Right ventricle myocardium superior (tissue), 1 donor: ENCODE results near the gene OR2F1. TPM values are rescaled to one million over a fixed set of nuclear protein-coding genes. Genes with fewer than 3 reads are reported as not detected.

Experiments
- ATAC-seq: fragments of 200-7000 bp; cut with Tn5 transposase; one replicate; pipeline ENCODE4 v1.9.1; 2020; ENCODE audit warnings: mild to moderate bottlenecking; ENCODE audit not compliant: poor library complexity
- DNase-seq: peaks from one replicate; pipeline ENCODE4 v3.0.0-alpha.2; 2020
- intact Hi-C: fragments of 100-400 bp; cut with DNase I; formaldehyde crosslinking; loops from one replicate; pipeline ENCODE4 v1.11.2; 2022
- total RNA-seq: library from RNA; stranded (reverse); fragmentation: NEBNext Ultra II Directional; extraction: Animal tissue kit (Norgen Biotek cat#: 25700); gene quantifications from one replicate; pipeline ENCODE4 v1.2.1, GENCODE V29; 2021
- donor health status: DM: no; HTN: yes; CAD: no; lungs with severe emphysema.

The OR2F1 gene
- total RNA-seq, 1 donor from 2014 or later: not detected

DNA sequence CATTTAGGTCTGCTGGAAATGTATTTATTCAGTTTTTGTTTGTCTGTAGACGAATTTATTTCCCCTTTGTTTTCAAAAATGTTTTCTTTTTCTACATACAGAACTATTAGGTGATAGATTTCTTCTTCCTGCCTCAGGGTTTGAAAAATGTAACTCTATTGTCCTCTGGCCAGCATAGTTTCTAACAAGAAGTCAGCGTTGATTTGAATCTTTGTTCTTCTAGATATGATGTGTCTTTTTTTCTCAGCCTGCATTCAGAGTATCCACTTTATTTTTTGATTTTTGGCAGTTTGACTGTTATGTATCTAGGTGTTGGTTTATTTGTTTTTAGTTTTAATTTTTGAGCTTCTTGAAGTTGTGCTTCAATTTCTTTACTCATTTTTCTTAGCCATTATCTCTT is 7.5 kb upstream of the OR2F1 start:
- DNase-seq (no peak), ATAC-seq (no peak)
- intact Hi-C loops: no loop called here

DNA sequence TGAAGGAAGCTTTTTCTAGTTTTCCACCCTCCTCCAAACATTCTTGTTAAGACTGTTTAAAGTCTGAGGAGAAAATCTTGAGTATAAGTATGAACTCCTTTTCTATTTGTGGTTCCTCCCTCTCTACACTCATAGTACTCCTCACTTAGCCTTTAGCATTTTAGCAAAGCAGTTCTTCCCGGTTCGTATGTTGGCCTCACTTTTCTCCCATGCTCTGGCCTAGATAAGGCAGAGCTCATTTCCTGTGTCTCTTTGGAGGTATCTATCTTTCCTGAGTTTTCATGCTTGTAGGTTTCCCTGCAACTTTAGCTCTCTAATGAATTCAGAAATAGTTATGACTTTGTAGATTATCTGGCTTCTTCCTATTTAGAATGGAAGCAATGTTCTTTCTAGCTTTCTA is 5.9 kb upstream of the OR2F1 start:
- intact Hi-C loops: no loop called here
- no peak for DNase-seq
- ATAC-seq: no peak

DNA sequence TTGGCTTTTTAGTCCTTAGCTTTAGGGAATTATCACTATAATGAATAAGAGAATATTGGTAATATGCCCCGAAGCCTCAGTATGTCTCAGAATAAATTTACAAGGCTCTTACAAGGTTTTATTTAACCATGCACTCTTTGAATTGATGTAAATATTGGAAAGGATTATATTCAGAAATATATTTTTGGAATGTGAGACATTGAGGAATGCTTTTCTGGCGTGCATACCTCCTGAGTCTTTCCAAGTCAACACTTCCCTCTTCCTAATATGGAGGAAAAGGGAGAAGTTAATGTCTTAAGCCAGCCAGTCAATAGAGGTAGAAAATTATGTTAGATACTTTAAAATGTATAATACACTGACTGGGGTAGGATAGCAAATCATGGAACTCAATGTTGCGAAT is 1.2 kb upstream of the OR2F1 start:
- intact Hi-C loops: no loop called here
- ATAC-seq (no peak), DNase-seq (no peak)

DNA sequence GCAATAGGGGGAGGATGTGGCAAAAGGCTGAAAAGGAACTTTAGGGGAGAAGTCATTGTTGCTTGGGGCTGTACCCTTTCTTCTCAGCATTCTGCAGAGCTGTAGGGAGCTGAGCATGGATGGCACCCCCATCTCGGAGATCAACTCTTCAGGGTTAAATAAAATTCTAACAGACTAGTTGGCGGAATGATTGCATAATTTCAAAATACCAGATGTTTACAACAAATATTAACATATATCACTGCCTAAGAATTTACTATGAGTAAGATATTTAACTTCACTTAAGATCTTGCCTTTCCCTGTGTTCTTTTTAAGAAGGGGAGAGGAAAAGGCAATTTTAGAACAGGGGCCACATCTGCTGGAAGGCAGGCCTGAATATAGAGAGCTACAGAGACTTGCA is 509 bp upstream of the OR2F1 start:
- DNase-seq: no peak
- intact Hi-C loops: no loop called here
- no peak for ATAC-seq

DNA sequence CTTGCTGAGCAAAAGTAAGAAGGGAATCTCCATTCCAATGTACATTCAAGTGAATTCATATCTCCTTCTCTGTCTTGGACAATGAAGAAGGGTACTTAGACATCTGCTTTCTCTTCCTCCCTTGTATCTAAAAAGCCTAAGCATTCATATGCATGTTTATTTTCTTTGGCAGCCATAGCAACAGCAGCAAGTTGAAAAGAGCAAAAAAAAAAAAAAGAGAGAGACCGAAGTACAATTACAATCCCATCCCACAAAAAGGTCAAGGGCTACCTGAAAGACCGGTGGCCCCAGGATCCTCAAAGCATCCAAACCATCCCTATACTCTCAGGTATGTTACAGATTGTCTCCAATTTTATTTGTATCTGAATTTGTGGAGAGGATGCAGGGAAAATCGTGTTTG is 4.1 kb downstream of the OR2F1 start:
- intact Hi-C loops: no loop called here
- DNase-seq (no peak), ATAC-seq (no peak)

DNA sequence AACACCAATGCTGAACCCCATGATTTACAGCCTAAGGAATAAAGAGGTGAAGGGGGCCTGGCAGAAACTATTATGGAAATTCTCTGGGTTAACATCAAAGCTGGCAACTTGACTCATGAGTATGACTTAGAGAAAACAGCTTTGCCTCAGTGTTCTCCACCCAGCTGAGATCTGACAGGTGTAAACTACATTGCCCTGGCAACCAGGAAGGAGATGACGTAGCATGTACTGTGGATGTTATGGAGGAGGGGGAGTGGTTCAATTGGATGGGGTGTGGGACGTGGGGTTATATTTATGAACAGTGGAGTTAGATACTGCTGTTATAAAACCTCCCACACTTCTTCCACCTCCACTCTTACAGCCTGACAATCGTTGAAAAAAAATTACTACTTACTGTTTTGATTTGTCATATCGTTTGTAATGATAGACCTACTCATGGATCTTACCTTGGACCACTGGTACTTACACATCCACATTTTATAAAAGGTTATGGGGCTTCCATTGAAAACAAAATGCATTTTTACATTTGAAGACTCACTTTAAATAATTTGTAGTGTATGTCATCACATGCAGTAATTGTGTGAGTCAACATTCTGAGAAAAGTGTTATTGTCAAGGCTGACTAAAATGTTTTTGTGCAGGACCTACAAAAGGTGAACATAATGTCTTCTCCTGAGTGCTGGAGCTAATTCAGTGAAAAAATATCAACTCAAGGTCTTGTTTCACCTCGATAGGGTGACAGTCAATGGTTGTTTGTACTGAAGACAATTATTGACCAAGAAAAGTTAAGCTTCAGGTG is 6.4 kb downstream of the OR2F1 start:
- ATAC-seq (no peak), DNase-seq (no peak)
- intact Hi-C loops: no loop called here

DNA sequence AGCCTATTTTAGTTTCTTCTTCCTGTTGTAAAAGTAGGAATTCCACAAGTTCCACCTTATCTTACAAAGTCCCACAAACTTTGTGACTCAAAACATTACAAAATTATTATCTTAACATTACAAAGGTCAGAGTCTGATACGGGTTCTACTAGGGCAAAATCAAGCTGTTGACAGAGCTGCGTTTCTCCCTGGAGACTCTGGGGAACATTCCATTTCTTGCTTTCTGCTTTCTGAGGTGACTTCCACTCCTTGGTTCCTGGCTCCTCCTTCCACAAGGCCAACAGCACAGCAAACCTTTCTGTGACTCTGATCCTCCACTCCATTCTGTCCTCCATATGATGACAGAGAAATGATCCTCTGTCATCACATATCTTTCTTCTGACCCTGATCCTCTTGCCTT is 10.6 kb downstream of the OR2F1 start:
- intact Hi-C loops: no loop called here
- DNase-seq (no peak), ATAC-seq (no peak)

DNA sequence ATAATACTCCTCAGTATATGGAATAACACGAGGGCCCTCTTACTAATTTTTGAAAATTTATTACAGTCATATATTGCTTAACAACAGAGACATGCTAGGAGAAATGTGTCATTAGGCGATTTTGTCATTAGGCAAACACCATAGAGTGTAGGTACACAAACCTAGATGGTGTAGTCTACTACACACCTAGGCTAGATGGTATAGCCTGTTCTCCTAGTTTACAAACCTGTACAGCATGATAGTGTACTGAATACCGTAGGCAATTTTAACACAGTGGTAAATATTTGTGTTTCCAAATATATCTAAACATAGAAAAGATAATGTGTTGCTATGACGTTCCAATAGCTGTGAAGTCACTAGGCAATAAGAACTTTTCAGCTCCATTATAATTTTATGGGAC is 12.8 kb downstream of the OR2F1 start:
- intact Hi-C loops: no loop called here
- DNase-seq: no peak
- no peak for ATAC-seq

DNA sequence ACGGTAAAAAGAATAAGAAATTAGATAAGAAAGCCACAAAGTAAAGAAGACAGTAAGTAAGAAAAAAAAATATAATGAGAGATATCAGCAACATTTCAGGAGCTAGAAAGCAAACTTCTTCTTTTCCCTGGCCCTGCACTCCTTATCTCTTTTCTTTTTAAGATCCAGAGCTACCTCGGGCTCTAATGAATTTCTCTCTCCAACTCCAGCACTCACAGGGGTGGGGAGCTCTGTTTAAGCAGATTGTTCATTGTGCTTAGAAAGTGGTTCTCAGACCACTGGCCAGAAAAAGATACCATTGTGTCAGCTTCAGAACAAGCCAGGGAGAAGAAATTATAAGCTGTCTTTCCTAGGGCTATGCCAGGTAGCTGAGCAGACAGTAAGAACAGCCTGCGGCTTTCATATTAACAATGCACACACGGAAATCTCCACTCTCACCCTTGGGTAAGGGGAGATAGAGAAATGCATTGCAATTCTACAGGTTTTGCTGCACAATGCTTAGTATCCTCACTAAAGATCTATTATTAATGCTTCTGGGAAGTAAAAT is 19.3 kb downstream of the OR2F1 start:
- DNase-seq: no peak
- intact Hi-C loops: no loop called here
- ATAC-seq: no peak

DNA sequence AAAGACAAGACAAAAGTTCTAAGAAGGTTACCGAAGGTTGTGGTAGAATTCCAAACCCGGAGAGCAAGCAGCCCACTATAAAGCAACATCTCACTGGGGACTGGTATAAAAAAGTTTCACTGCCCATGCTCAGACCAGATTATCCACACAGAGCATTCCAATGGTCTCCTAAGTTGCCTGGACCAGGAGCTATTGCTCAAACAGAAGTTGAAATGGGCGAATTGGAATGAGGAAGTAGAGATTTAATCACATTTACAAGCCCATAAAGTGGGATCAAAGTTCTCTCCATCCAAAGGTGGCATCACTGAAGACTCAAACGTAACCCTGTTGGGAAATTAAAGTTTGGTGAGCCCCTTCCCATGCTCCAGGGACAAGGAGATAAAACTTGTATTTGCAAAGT is 19.8 kb downstream of the OR2F1 start:
- intact Hi-C loops: no loop called here
- DNase-seq (no peak), ATAC-seq (no peak)

DNA sequence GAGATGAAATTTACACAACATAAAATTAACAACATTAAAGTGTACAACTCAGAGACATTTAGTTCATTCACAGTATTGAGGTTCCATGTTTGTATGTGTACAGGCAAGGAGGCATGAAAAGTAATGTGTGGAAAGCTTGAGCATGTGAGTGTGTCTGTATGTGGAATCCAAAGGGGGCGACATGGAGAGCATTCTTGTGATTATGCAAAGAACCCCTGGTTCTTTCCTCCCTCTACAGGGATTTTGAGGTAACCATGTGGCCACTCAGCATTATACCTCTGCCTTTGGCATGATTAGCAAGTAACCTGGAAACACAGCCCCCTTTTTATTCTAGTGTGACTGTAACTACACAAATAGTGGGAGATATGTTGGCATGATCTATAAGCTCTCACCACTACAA is 21.0 kb downstream of the OR2F1 start:
- ATAC-seq (no peak), DNase-seq (no peak)
- intact Hi-C loops: no loop called here

DNA sequence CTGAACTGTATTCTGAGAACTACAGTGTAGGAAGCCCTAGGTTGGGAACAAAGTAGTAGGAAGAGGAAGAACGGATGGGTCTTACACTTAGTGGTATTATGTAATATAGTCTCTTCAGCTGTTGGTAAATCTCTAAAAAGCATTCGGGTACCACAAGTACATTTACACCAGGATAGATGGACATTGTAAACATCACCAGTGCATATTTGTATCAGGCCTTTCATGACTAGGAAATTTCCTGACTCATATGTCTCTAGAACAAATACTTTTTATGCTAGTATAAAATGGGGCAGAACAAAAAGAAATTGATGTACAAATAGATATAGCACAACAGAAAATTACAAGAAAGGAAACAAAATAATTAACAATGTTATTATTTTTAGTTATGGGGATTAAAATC is 23.9 kb downstream of the OR2F1 start:
- DNase-seq: no peak
- intact Hi-C loops: no loop called here

DNA sequence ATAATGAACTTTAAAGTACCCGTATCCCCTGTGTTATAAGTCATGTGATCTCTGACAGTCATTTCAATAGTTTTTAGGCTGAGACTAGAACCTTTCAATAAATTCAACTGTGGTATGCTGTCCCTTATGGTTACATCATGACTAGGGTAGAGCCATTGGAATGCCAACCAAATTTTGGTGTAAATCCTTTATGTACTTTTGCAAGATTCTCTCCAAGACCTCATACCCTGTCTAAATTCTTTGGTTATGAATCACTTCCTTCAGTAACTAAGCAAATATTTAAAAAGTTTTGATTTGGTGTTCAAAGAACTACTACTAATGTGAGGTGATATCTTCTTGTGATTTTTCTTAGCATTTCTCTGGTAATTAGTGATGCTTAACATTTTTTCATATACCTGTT is 24.7 kb downstream of the OR2F1 start:
- ATAC-seq: no peak
- intact Hi-C loops: no loop called here
- no peak for DNase-seq

More for the DNA sequence above, 23.9 kb downstream of the OR2F1 start:
- no peak for ATAC-seq

DNA sequence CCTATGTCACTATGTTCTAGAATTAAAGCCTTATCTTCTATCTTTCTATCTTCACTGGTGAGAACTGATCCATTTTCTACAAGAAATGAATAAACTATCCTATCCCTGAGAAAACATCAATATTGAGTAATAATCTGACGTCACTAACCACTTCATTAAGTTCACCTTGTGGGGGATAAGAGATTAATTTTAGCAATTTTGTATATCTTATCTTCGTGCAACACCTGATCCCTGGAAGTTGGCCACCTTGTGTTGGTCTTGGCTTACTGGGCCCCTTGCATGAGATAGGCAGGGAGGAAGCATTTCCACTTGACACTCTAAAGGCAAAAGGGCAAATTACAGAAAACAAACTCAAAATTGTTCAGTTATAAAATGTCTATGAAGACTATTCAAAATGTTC is 25.4 kb downstream of the OR2F1 start:
- ATAC-seq (no peak), DNase-seq (no peak)
- intact Hi-C loops: no loop called here

DNA sequence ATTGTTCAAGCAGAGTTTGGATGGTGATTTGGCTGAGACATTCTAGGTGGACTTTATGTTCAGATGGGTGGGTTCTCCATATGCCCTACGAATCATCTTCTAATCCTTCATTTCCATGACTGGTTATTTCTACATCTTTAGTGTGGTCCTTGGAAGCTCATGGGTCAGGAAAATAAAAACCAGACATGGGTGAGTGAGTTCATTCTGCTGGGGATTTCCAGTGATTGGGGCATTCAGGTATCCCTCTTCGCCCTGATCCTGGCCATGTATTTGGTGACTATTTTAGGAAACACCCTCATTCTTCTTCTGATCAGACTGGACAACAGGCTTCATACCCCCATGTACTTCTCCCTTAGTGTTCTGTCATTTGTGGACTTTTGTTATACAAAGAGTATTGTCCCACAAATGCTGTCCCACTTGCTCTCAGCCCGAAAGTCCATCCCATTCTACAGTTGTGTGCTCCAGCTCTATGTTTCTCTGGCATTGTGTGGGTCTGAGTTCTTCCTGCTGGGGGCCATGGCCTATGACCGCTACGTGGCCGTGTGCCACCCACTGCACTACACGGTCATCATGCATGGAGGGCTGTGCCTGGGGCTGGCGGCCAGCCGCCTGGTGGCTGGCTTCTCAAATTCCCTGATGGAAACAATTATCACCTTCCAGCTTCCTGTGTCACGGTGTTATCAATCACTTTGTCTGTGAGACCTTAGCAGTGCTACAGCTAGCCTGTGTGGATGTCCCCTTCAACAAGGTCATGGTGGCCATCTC is 26.3 kb downstream of the OR2F1 start:
- DNase-seq (no peak), ATAC-seq (no peak)
- intact Hi-C loops: no loop called here

DNA sequence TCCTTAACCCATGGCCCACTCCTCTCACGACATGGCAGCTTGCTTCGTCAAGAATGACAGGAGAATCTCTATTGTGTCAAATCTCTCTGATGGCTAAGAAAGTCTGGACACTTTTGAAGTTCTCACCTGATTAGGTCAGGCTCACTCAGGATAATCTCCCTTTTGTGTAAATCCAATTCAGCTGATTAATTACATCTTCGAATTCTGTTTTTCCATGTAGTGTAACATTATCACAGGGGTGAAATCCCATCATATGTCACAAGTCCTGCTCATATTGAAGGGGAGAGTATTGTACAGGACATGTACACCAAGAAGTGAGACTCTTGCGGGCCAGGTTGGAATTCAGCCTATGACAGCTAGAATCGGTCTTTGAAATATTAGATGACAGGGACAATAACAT is 29.3 kb downstream of the OR2F1 start:
- ATAC-seq (no peak), DNase-seq (no peak)
- intact Hi-C loops: no loop called here

DNA sequence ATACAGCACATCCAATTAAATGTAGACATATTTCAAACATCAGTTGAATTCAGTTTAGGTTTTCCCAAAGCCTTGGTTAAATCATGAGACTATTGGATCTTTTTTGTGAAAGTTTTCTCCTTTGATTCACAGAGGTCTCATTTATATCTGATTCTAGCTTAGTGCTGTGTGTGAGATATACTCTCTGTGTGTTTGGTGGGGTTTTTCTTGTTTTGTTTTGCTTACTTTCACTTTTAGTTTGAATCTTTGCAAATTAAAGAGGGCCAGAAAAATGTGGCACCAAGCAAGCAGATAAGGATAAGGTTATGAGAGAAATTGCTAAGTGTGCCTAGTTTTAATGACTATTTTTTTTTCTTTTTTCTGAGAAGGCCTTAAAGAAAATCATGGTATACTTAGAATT is 32.9 kb downstream of the OR2F1 start:
- ATAC-seq (no peak), DNase-seq (no peak)
- intact Hi-C loops: no loop called here

DNA sequence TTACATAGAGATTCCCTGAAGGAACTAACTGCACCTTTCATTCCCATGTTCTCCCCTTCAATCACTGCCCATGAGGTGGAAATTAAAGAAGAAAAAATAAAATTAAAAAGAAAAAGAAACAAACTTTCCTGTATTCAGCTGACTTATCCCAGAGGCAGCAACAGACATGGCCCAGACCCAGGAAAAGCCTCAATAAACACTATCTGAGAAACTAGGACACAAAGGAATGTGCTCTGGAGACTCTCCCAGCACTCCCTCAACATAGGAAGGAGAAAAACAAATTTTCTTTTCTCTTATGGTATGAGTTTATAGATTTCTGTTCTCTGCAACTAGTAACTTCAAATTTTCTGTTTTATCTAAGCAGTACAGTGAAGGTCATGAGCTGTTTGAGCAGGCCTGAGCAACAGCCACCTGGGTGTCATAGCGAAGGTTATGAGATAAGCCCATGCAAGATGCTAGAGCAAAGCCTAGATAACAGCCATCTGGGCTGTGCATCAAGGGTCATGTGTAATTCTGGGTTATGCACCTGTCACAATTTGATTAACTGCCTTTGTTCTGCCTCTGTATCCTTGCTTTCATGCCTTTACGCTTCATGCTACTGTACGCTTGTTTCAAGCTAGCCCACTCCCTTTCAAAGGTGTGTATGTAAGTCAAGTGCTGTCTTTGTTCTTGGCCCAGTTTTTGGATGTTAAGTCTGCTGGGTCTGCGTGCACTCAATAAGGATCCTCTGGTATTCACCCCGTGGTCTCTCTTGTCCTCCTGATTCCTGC is 34.5 kb downstream of the OR2F1 start:
- no peak for ATAC-seq
- no peak for DNase-seq
- intact Hi-C loops: no loop called here

DNA sequence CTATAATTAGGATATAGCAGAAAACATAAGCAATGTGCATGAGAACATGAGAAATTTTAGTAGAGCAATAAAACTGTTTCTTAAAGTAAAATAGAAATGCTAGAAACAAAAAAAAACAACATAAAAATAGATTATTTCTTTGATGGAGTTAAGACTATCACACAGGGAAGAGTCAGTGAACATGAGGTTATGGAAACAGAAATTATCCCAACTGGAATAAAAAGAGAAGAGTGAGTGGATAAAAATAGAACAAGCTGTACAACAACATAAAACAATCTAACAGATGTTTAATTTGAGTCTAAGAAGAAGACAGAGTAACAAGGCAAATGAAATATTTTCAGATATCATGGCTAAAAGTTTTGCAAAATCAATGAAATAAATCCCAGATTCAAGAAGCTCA is 38.0 kb downstream of the OR2F1 start:
- ATAC-seq (no peak), DNase-seq (no peak)
- intact Hi-C loops: no loop called here

DNA sequence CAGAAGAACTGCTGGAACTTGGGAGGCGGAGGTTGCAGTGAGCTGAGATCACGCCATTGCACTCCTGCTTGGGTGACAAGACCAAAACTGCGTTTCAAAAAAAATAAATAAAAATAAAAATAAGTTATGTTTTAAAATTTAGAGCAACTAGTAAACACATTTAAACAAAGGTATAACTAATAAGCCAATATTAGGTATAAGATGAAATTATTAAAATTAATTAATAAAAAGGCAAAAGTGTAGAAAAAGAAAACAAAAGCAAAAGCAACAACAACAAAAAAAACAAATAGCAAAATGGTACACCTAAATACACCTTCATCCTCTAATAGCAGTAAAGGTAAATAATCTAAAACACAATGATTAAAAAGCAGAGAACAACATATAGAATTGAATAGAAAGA is 39.3 kb downstream of the OR2F1 start:
- DNase-seq (no peak), ATAC-seq (no peak)
- intact Hi-C loops: no loop called here
